Neural progenitor cell (in vitro differentiated cells): ENCODE data around the gene XYLT1. TPM values are rescaled to one million over a fixed set of nuclear protein-coding genes. Genes with fewer than 3 reads are reported as not detected.

Experiments used
- DNase-seq: peaks from one replicate; pipeline ENCODE4 v3.0.0-alpha.2; 2016; ENCODE audit warnings: low spot score
- H2AFZ ChIP-seq: fragments of 200-600 bp; sonication (generic); replicated peaks from 2 replicates; pipeline ENCODE4 v1.6.1; 2016; ENCODE audit warnings: antibody characterized with exemption
- H3F3A ChIP-seq: fragments of 200-600 bp; sonication (generic); 2 replicates; pipeline ENCODE4 v1.6.1; 2016; ENCODE audit warnings: antibody characterized with exemption, low read depth
- H3K27ac ChIP-seq: fragments of 200-600 bp; sonication (generic); 2 replicates; pipeline ENCODE4 v1.5.1; 2016; ENCODE audit warnings: mild to moderate bottlenecking
- H3K27me3 ChIP-seq: fragments of 200-600 bp; sonication (generic); 2 replicates; pipeline ENCODE4 v1.6.1; 2016; ENCODE audit warnings: mild to moderate bottlenecking, moderate library complexity
- H3K36me3 ChIP-seq: fragments of 200-600 bp; sonication (generic); 2 replicates; pipeline ENCODE4 v1.5.1; 2016
- H3K4me1 ChIP-seq: fragments of 200-600 bp; sonication (generic); 2 replicates; pipeline ENCODE4 v1.6.1; 2016; ENCODE audit warnings: mixed run types
- H3K4me2 ChIP-seq: fragments of 200-600 bp; sonication (generic); 2 replicates; pipeline ENCODE4 v1.6.1; 2016
- H3K4me3 ChIP-seq: fragments of 200-600 bp; sonication (generic); 2 replicates; pipeline ENCODE4 v1.5.1; 2016
- H3K79me2 ChIP-seq: fragments of 200-600 bp; sonication (generic); 2 replicates; pipeline ENCODE4 v1.6.1; 2016; ENCODE audit warnings: low read depth
- H3K9ac ChIP-seq: fragments of 200-600 bp; sonication (generic); 2 replicates; pipeline ENCODE4 v1.6.1; 2016
- H3K9me3 ChIP-seq: fragments of 200-600 bp; sonication (generic); 2 replicates; pipeline ENCODE4 v1.5.1; 2016; ENCODE audit warnings: low read depth
- H4K20me1 ChIP-seq: fragments of 200-600 bp; sonication (generic); 2 replicates; pipeline ENCODE4 v1.6.1; 2016; ENCODE audit warnings: low read depth
- H3K27ac Mint-ChIP-seq: 3 replicates; pipeline ENCODE4 v1.8.0; 2021; ENCODE audit warnings: mixed read lengths
- H3K27me3 Mint-ChIP-seq: 2 replicates; pipeline ENCODE4 v1.8.0; 2022; ENCODE audit warnings: low read depth, mild to moderate bottlenecking, inconsistent platforms, moderate library complexity, mixed read lengths; ENCODE audit not compliant: insufficient read depth
- H3K36me3 Mint-ChIP-seq: 3 replicates; pipeline ENCODE4 v1.8.0; 2021; ENCODE audit warnings: mixed read lengths
- H3K4me1 Mint-ChIP-seq: 3 replicates; pipeline ENCODE4 v1.8.0; 2021; ENCODE audit warnings: mixed read lengths
- H3K4me3 Mint-ChIP-seq: 3 replicates; pipeline ENCODE4 v1.8.0; 2021; ENCODE audit warnings: mild to moderate bottlenecking, moderate library complexity, mixed read lengths
- H3K9me3 Mint-ChIP-seq: 3 replicates; pipeline ENCODE4 v1.8.0; 2020; ENCODE audit warnings: mixed read lengths
- EZH2 ChIP-seq: fragments of 200-600 bp; sonication (generic); IDR thresholded peaks from 2 replicates; pipeline ENCODE4 v1.6.1; 2017; ENCODE audit warnings: antibody characterized with exemption, mild to moderate bottlenecking, moderate library complexity
- EZH2phosphoT487 ChIP-seq: fragments of 200-600 bp; sonication (generic); IDR thresholded peaks from 2 replicates; pipeline ENCODE4 v1.6.1; 2017; ENCODE audit warnings: antibody characterized with exemption
- total RNA-seq: library from RNA; depleted of rRNA; stranded (reverse); fragments of >200 nt; gene quantifications from 2 replicates; pipeline ENCODE4 v1.2.3, GENCODE V29; 2015; ENCODE audit warnings: low replicate concordance
- TF ChIP-seq, protein P1 (sequence below): fragments of 200-600 bp; sonication (generic); IDR thresholded peaks from 2 replicates; pipeline ENCODE4 v1.5.1; 2017; ENCODE audit warnings: antibody characterized with exemption, mild to moderate bottlenecking

Gene XYLT1
- total RNA-seq, 1 donor from 2014 or later, result 5.9 TPM

DNA sequence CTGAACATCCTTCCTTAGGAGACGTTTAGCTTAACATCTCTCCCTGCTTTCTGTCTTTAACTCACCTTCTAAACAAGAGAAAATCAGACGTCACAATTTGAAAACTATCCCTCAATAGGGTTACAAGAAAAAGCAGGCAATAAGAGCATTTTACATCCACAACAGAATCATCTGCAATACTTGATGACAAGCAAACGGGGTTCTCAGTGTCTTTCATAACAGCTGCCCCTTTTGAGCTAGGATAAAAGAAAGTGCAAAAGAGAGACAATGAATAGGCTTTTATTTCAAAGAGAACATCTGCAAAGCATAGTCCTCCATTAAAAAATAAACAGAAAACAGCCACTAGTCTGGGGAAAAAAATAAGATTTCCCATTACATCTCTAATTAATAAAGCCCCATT, 13.2 kb downstream of the XYLT1 start:
- Histone ChIP-seq H3K9ac (no peak overlapping the region), H4K20me1 (peaks cover 9% of the 10 kb centered on the region), H3K79me2 (peaks cover 16% of the 10 kb centered on the region), H3K36me3 (no peaks in the 10 kb centered on the region), H3K4me2 (peak overlapping the region; percentile 3), H3K4me1 (peaks cover 23% of the 10 kb centered on the region), H3K27ac (no peak overlapping the region), H2AFZ (no peak overlapping the region), H3K4me3 (no peak overlapping the region), H3F3A (peaks cover under 1% of the 10 kb centered on the region), H3K9me3 (no peaks in the 10 kb centered on the region), H3K27me3 (no peaks in the 10 kb centered on the region)
- peaks cover 42% of the 10 kb centered on the region for H3K4me1 Mint-ChIP-seq
- no peak overlapping the region for H3K4me3 Mint-ChIP-seq
- DNase-seq, result no peak
- H3K9me3 Mint-ChIP-seq, result no peaks in the 10 kb centered on the region
- TF ChIP-seq EZH2phosphoT487 (no peak), EZH2 (no peak)
- TF ChIP-seq, protein P1, sequence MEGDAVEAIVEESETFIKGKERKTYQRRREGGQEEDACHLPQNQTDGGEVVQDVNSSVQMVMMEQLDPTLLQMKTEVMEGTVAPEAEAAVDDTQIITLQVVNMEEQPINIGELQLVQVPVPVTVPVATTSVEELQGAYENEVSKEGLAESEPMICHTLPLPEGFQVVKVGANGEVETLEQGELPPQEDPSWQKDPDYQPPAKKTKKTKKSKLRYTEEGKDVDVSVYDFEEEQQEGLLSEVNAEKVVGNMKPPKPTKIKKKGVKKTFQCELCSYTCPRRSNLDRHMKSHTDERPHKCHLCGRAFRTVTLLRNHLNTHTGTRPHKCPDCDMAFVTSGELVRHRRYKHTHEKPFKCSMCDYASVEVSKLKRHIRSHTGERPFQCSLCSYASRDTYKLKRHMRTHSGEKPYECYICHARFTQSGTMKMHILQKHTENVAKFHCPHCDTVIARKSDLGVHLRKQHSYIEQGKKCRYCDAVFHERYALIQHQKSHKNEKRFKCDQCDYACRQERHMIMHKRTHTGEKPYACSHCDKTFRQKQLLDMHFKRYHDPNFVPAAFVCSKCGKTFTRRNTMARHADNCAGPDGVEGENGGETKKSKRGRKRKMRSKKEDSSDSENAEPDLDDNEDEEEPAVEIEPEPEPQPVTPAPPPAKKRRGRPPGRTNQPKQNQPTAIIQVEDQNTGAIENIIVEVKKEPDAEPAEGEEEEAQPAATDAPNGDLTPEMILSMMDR, result no peak
- no peak overlapping the region for H3K27ac Mint-ChIP-seq
- H3K27me3 Mint-ChIP-seq, result peaks cover 3% of the 10 kb centered on the region
- peaks cover 3% of the 10 kb centered on the region for H3K36me3 Mint-ChIP-seq

DNA sequence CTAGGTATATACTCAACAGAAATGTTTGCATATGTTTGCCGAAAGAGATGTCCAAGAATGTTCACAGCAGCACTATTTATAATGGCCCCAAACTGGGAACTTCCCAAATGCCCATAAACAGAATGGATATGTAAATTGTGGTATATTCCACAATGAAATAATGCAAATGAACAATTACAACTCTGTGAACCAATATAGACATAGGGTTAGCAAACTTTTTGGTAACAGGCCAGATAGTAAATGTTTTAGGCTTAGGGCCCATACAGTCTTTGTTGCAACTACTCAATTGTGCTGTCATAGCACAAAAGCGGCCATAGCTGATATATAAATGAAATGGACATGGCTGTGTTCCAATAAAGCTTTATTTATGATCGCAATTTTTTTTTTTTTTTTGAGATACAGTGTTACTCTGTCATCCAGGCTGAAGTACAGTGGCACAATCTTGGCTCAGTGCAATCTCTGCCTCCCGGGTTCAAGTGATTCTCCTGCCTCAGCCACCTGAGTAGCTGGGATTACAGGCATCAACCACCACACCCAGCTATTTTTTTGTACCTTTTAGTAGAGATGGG, 16.5 kb downstream of the XYLT1 start:
- H3F3A ChIP-seq, result no peaks in the 10 kb centered on the region
- Mint-ChIP-seq H3K27ac (no peak overlapping the region), H3K36me3 (peaks cover 3% of the 10 kb centered on the region), H3K4me1 (peaks cover 16% of the 10 kb centered on the region), H3K9me3 (no peaks in the 10 kb centered on the region), H3K4me3 (no peak overlapping the region), H3K27me3 (no peaks in the 10 kb centered on the region)
- no peak overlapping the region for H3K9ac ChIP-seq
- TF ChIP-seq, protein P1, result no peak
- TF ChIP-seq EZH2 (no peak), EZH2phosphoT487 (no peak)
- no peak overlapping the region for H3K4me3 ChIP-seq
- no peak for DNase-seq
- H4K20me1 ChIP-seq, result no peaks in the 10 kb centered on the region
- H3K4me1 ChIP-seq, result peaks cover 17% of the 10 kb centered on the region
- no peak overlapping the region for H3K27ac ChIP-seq
- H2AFZ ChIP-seq, result no peak overlapping the region
- H3K36me3 ChIP-seq, result no peaks in the 10 kb centered on the region
- H3K79me2 ChIP-seq, result no peaks in the 10 kb centered on the region
- H3K9me3 ChIP-seq, result no peaks in the 10 kb centered on the region
- no peak overlapping the region for H3K4me2 ChIP-seq
- no peaks in the 10 kb centered on the region for H3K27me3 ChIP-seq

DNA sequence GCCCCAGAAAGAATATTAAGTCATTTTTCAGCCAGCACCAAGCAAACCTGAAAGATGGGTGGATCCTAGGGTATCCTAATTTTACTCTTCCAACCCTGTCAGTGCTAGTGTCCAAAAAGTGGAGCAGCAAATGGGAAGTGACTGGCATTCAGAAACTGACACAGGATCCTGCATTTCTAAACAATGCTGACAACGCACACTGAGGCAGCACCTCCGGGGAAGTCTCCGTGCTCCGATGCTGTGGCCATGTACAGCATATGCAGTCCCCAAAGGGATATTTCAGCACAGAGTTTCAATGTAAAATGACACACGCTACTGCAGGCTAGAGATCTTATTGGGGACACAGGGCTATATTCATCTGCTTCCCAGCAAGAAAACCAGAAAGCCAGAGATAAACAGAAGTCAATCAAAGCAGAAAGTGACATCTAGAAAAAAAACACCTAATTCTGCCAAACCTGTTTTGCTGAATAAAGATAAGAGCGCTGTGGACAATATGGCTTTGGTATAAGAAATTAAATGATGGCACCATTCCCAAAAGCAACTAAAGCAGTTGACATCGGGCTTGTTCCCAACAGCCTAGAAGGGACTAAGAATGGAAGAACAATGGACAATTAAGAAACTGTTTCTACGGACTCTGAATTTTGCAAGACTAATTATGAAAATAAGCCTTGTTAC, 17.3 kb downstream of the XYLT1 start:
- H3K36me3 Mint-ChIP-seq, result peaks cover 3% of the 10 kb centered on the region
- no peaks in the 10 kb centered on the region for H3K27me3 Mint-ChIP-seq
- H3K4me1 Mint-ChIP-seq, result peaks cover 13% of the 10 kb centered on the region
- no peak for DNase-seq
- H4K20me1 ChIP-seq, result no peaks in the 10 kb centered on the region
- no peak overlapping the region for H3K27ac Mint-ChIP-seq
- no peak overlapping the region for H3K4me2 ChIP-seq
- H3K4me3 ChIP-seq, result no peak overlapping the region
- TF ChIP-seq, protein P1, result no peak
- TF ChIP-seq EZH2 (no peak), EZH2phosphoT487 (no peak)
- no peak overlapping the region for H2AFZ ChIP-seq
- no peaks in the 10 kb centered on the region for H3K9me3 Mint-ChIP-seq
- no peak overlapping the region for H3K4me3 Mint-ChIP-seq
- no peaks in the 10 kb centered on the region for H3K79me2 ChIP-seq
- no peak overlapping the region for H3K27ac ChIP-seq
- no peaks in the 10 kb centered on the region for H3K36me3 ChIP-seq
- peaks cover 17% of the 10 kb centered on the region for H3K4me1 ChIP-seq
- no peaks in the 10 kb centered on the region for H3K27me3 ChIP-seq
- no peaks in the 10 kb centered on the region for H3K9me3 ChIP-seq
- no peaks in the 10 kb centered on the region for H3F3A ChIP-seq
- H3K9ac ChIP-seq, result no peak overlapping the region
